Measurements from ENCODE around the gene DBX1. TPM values are rescaled to one million over a fixed set of nuclear protein-coding genes. Genes with fewer than 3 reads are reported as not detected.
"Not testable (repeated sequence)": the region's sequence is repeated elsewhere in the genome, so short reads cannot be mapped to it uniquely, and the experiment has no call there.

The DBX1 gene
- not detected for total RNA-seq

GRCh38 chr11:20160425-20161229 is at the start of gene DBX1:
Gene DBX1 (minus strand): TSS chr11:20160475. CDS start chr11:20160324, 151 bp downstream.
- Mint-ChIP-seq H3K36me3 (ENCODE audit: low read depth) (peaks cover 21% of the 10 kb centered on the region), H3K4me3 (peak within 1 kb of the TSS; percentile 34), H3K4me1 (ENCODE audit: low read depth) (peaks cover 30% of the 10 kb centered on the region), H3K27me3 (ENCODE audit: low read depth) (peaks cover 84% of the 10 kb centered on the region), H3K9me3 (ENCODE audit: insufficient read depth) (peaks cover 3% of the 10 kb centered on the region), H3K27ac (peak within 1 kb of the TSS; percentile 35)
- DNase-seq (no peak), ATAC-seq (no peak)
- CTCF ChIA-PET: interaction anchor here (1.6 kb wide), 1 partner anchor 27 kb away, joined by 5 read pairs; no protein-coding TSS in a partner anchor
- POLR2A ChIA-PET: no interaction called here

GRCh38 chr11:20208622-20209111 is 48.4 kb upstream of the DBX1 start:
- Mint-ChIP-seq H3K4me1 (ENCODE audit: low read depth) (no peaks in the 10 kb centered on the region), H3K36me3 (ENCODE audit: low read depth) (no peaks in the 10 kb centered on the region), H3K27ac (no peak overlapping the region), H3K4me3 (no peak overlapping the region), H3K27me3 (ENCODE audit: low read depth) (peaks cover 38% of the 10 kb centered on the region), H3K9me3 (ENCODE audit: insufficient read depth) (peaks cover 3% of the 10 kb centered on the region)
- no peak for DNase-seq
- ChIA-PET CTCF (no interaction called here), POLR2A (no interaction called here)
- no peak for ATAC-seq

GRCh38 chr11:20207781-20208621 is 47.7 kb upstream of the DBX1 start:
- peaks cover 3% of the 10 kb centered on the region for H3K9me3 Mint-ChIP-seq (ENCODE audit: insufficient read depth)
- ChIA-PET POLR2A (no interaction called here), CTCF (no interaction called here)
- DNase-seq: no peak
- ATAC-seq: no peak
- no peak overlapping the region for H3K4me3 Mint-ChIP-seq
- H3K36me3 Mint-ChIP-seq (ENCODE audit: low read depth): no peaks in the 10 kb centered on the region
- peaks cover 40% of the 10 kb centered on the region for H3K27me3 Mint-ChIP-seq (ENCODE audit: low read depth)
- H3K4me1 Mint-ChIP-seq (ENCODE audit: low read depth): no peaks in the 10 kb centered on the region
- H3K27ac Mint-ChIP-seq: no peak overlapping the region

GRCh38 chr11:20205807-20206206 is 45.5 kb upstream of the DBX1 start:
- Mint-ChIP-seq H3K4me1 (ENCODE audit: low read depth) (no peaks in the 10 kb centered on the region), H3K36me3 (ENCODE audit: low read depth) (no peaks in the 10 kb centered on the region), H3K27ac (no peak overlapping the region), H3K4me3 (no peak overlapping the region), H3K9me3 (ENCODE audit: insufficient read depth) (peaks cover 3% of the 10 kb centered on the region), H3K27me3 (ENCODE audit: low read depth) (peaks cover 39% of the 10 kb centered on the region)
- ChIA-PET CTCF (no interaction called here), POLR2A (no interaction called here)
- ATAC-seq: no peak
- no peak for DNase-seq

GRCh38 chr11:20204681-20205080 is 44.4 kb upstream of the DBX1 start:
- no peak overlapping the region for H3K27ac Mint-ChIP-seq
- H3K36me3 Mint-ChIP-seq (ENCODE audit: low read depth): no peaks in the 10 kb centered on the region
- no peaks in the 10 kb centered on the region for H3K4me1 Mint-ChIP-seq (ENCODE audit: low read depth)
- ChIA-PET POLR2A (no interaction called here), CTCF (no interaction called here)
- H3K4me3 Mint-ChIP-seq: no peak overlapping the region
- H3K9me3 Mint-ChIP-seq (ENCODE audit: insufficient read depth): peaks cover 3% of the 10 kb centered on the region
- peaks cover 33% of the 10 kb centered on the region for H3K27me3 Mint-ChIP-seq (ENCODE audit: low read depth)
- DNase-seq (no peak), ATAC-seq (no peak)

- Mint-ChIP-seq H3K4me1 (ENCODE audit: low read depth) (no peaks in the 10 kb centered on the region), H3K36me3 (ENCODE audit: low read depth) (no peaks in the 10 kb centered on the region), H3K27ac (no peak overlapping the region), H3K4me3 (no peak overlapping the region), H3K9me3 (ENCODE audit: insufficient read depth) (peaks cover 3% of the 10 kb centered on the region), H3K27me3 (ENCODE audit: low read depth) (peaks cover 26% of the 10 kb centered on the region)
- POLR2A ChIA-PET: no interaction called here
- CTCF ChIA-PET: no interaction called here
- no peak for ATAC-seq
- DNase-seq: no peak
Measured at GRCh38 chr11:20203831-20204230, 43.6 kb upstream of the DBX1 start.

- Mint-ChIP-seq H3K4me3 (no peak overlapping the region), H3K27me3 (ENCODE audit: low read depth) (peaks cover 9% of the 10 kb centered on the region), H3K36me3 (ENCODE audit: low read depth) (no peaks in the 10 kb centered on the region), H3K27ac (no peak overlapping the region), H3K4me1 (ENCODE audit: low read depth) (no peaks in the 10 kb centered on the region), H3K9me3 (ENCODE audit: insufficient read depth) (peaks cover 3% of the 10 kb centered on the region)
- CTCF ChIA-PET: no interaction called here
- DNase-seq (no peak), ATAC-seq (no peak)
- POLR2A ChIA-PET: no interaction called here
Measured at GRCh38 chr11:20201231-20201630, 41.0 kb upstream of the DBX1 start.

GRCh38 chr11:20200331-20200955 is 40.2 kb upstream of the DBX1 start:
- H3K27me3 Mint-ChIP-seq (ENCODE audit: low read depth); CTCF ChIA-PET; H3K36me3 Mint-ChIP-seq (ENCODE audit: low read depth); H3K9me3 Mint-ChIP-seq (ENCODE audit: insufficient read depth); H3K4me3 Mint-ChIP-seq; H3K4me1 Mint-ChIP-seq (ENCODE audit: low read depth); ATAC-seq; DNase-seq; H3K27ac Mint-ChIP-seq: not testable (repeated sequence)
- POLR2A ChIA-PET: interaction anchor here (0.6 kb wide), 1 partner anchor 1409 kb away, joined by 3 read pairs; no protein-coding TSS in a partner anchor

GRCh38 chr11:20197881-20198280 is 37.6 kb upstream of the DBX1 start:
- POLR2A ChIA-PET: no interaction called here
- CTCF ChIA-PET: no interaction called here

GRCh38 chr11:20194470-20194869 is 34.2 kb upstream of the DBX1 start:
- Mint-ChIP-seq H3K4me3 (no peak overlapping the region), H3K27me3 (ENCODE audit: low read depth) (peaks cover 4% of the 10 kb centered on the region), H3K27ac (no peak overlapping the region), H3K36me3 (ENCODE audit: low read depth) (no peaks in the 10 kb centered on the region), H3K4me1 (ENCODE audit: low read depth) (no peaks in the 10 kb centered on the region), H3K9me3 (ENCODE audit: insufficient read depth) (no peaks in the 10 kb centered on the region)
- CTCF ChIA-PET: interaction anchor here (1.2 kb wide), 1 partner anchor 66 kb away, joined by 3 read pairs; no protein-coding TSS in a partner anchor
- POLR2A ChIA-PET: no interaction called here
- ATAC-seq (no peak), DNase-seq (no peak)

More at GRCh38 chr11:20197881-20198280, 37.6 kb upstream of the DBX1 start:
- Mint-ChIP-seq H3K27me3 (ENCODE audit: low read depth) (peaks cover 8% of the 10 kb centered on the region), H3K36me3 (ENCODE audit: low read depth) (no peaks in the 10 kb centered on the region), H3K4me3 (no peak overlapping the region), H3K9me3 (ENCODE audit: insufficient read depth) (no peaks in the 10 kb centered on the region), H3K27ac (no peak overlapping the region), H3K4me1 (ENCODE audit: low read depth) (no peaks in the 10 kb centered on the region)
- ATAC-seq: no peak
- DNase-seq: no peak

GRCh38 chr11:20193307-20193706 is 33.0 kb upstream of the DBX1 start:
- no peak overlapping the region for H3K4me3 Mint-ChIP-seq
- H3K4me1 Mint-ChIP-seq (ENCODE audit: low read depth): no peaks in the 10 kb centered on the region
- POLR2A ChIA-PET: no interaction called here
- CTCF ChIA-PET: interaction anchor here (1.2 kb wide), 1 partner anchor 65 kb away, joined by 3 read pairs; no protein-coding TSS in a partner anchor
- H3K27me3 Mint-ChIP-seq (ENCODE audit: low read depth): peaks cover 3% of the 10 kb centered on the region
- ATAC-seq (no peak), DNase-seq (no peak)
- H3K36me3 Mint-ChIP-seq (ENCODE audit: low read depth): no peaks in the 10 kb centered on the region
- H3K9me3 Mint-ChIP-seq (ENCODE audit: insufficient read depth): no peaks in the 10 kb centered on the region
- no peak overlapping the region for H3K27ac Mint-ChIP-seq

GRCh38 chr11:20192641-20193040 is 32.4 kb upstream of the DBX1 start:
- POLR2A ChIA-PET: no interaction called here
- no peak overlapping the region for H3K27ac Mint-ChIP-seq
- no peak overlapping the region for H3K4me3 Mint-ChIP-seq
- H3K4me1 Mint-ChIP-seq (ENCODE audit: low read depth): no peaks in the 10 kb centered on the region
- H3K9me3 Mint-ChIP-seq (ENCODE audit: insufficient read depth): no peaks in the 10 kb centered on the region
- ATAC-seq (no peak), DNase-seq (no peak)
- H3K36me3 Mint-ChIP-seq (ENCODE audit: low read depth): no peaks in the 10 kb centered on the region
- H3K27me3 Mint-ChIP-seq (ENCODE audit: low read depth): peaks cover 3% of the 10 kb centered on the region
- CTCF ChIA-PET: no interaction called here
